Effector memory CD4-positive, alpha-beta T cell (primary cell): ENCODE results near the gene NOP9.
"Not testable (repeated sequence)": the region's sequence is repeated elsewhere in the genome, so short reads cannot be mapped to it uniquely, and the experiment has no call there.

ENCODE experiments used
- DNase-seq, 3 donors: peaks; one replicate each; pipeline ENCODE4 v3.0.0-alpha.2; 2020
- H3K27ac ChIP-seq: 2 replicates; pipeline ENCODE4 v1.7.0; 2013; ENCODE audit warnings: mild to moderate bottlenecking, low read length, moderate library complexity; ENCODE audit not compliant: insufficient read depth, poor library complexity, severe bottlenecking
- H3K27me3 ChIP-seq: replicated peaks from 2 replicates; pipeline ENCODE4 v1.7.0; 2013; ENCODE audit warnings: mild to moderate bottlenecking, low read length; ENCODE audit not compliant: insufficient read depth, control insufficient read depth, poor library complexity, severe bottlenecking
- H3K36me3 ChIP-seq: 2 replicates; pipeline ENCODE4 v1.7.0; 2013; ENCODE audit warnings: mild to moderate bottlenecking, low read length, moderate library complexity; ENCODE audit not compliant: control insufficient read depth, insufficient read depth
- H3K4me1 ChIP-seq: 2 replicates; pipeline ENCODE4 v1.7.0; 2013; ENCODE audit warnings: low read length, mild to moderate bottlenecking; ENCODE audit not compliant: control insufficient read depth, insufficient read depth, poor library complexity, severe bottlenecking
- H3K4me3 ChIP-seq: 2 replicates; pipeline ENCODE4 v1.7.0; 2013; ENCODE audit warnings: low read length, low read depth, mild to moderate bottlenecking; ENCODE audit not compliant: insufficient read depth, poor library complexity, severe bottlenecking
- H3K9me3 ChIP-seq: 2 replicates; pipeline ENCODE4 v1.7.0; 2013; ENCODE audit warnings: mild to moderate bottlenecking, low read length, moderate library complexity; ENCODE audit not compliant: control insufficient read depth

Gene NOP9

GRCh38 chr14:24325963-24326362 is 26.3 kb downstream of the NOP9 start:
- no peak overlapping the region for H3K4me3 ChIP-seq
- H3K27me3 ChIP-seq, result no peaks in the 10 kb centered on the region
- no peaks in the 10 kb centered on the region for H3K36me3 ChIP-seq
- no peak for DNase-seq
- H3K27ac ChIP-seq, result no peak overlapping the region
- peaks cover 15% of the 10 kb centered on the region for H3K4me1 ChIP-seq
- no peaks in the 10 kb centered on the region for H3K9me3 ChIP-seq

GRCh38 chr14:24327303-24327702 is 27.7 kb downstream of the NOP9 start:
- H3K27ac ChIP-seq, result no peak overlapping the region
- no peaks in the 10 kb centered on the region for H3K9me3 ChIP-seq
- H3K4me1 ChIP-seq, result peaks cover 23% of the 10 kb centered on the region
- no peak for DNase-seq
- H3K27me3 ChIP-seq, result no peaks in the 10 kb centered on the region
- H3K4me3 ChIP-seq, result no peak overlapping the region
- no peaks in the 10 kb centered on the region for H3K36me3 ChIP-seq

- H3K36me3 ChIP-seq, H3K9me3 ChIP-seq, DNase-seq, H3K27me3 ChIP-seq, H3K4me3 ChIP-seq, H3K27ac ChIP-seq: not testable (repeated sequence)
- peaks cover 29% of the 10 kb centered on the region for H3K4me1 ChIP-seq
Observed at GRCh38 chr14:24327914-24328313, 28.3 kb downstream of the NOP9 start.

GRCh38 chr14:24329073-24329663 is 29.5 kb downstream of the NOP9 start:
- Histone ChIP-seq H3K27ac (no peak overlapping the region), H3K4me1 (peaks cover 38% of the 10 kb centered on the region), H3K4me3 (no peak overlapping the region), H3K9me3 (no peaks in the 10 kb centered on the region), H3K36me3 (no peaks in the 10 kb centered on the region), H3K27me3 (no peaks in the 10 kb centered on the region)
- DNase-seq, result no peak

GRCh38 chr14:24329736-24330135 is 30.1 kb downstream of the NOP9 start:
- no peaks in the 10 kb centered on the region for H3K9me3 ChIP-seq
- H3K27me3 ChIP-seq, result peaks cover 3% of the 10 kb centered on the region
- H3K4me3 ChIP-seq, result no peak overlapping the region
- no peaks in the 10 kb centered on the region for H3K36me3 ChIP-seq
- peak; percentile 55 to 74 (median 59) for DNase-seq
- no peak overlapping the region for H3K27ac ChIP-seq
- peaks cover 44% of the 10 kb centered on the region for H3K4me1 ChIP-seq

- Histone ChIP-seq H3K36me3 (no peaks in the 10 kb centered on the region), H3K4me3 (no peak overlapping the region), H3K27ac (no peak overlapping the region), H3K9me3 (no peaks in the 10 kb centered on the region), H3K4me1 (peaks cover 48% of the 10 kb centered on the region), H3K27me3 (peaks cover 8% of the 10 kb centered on the region)
- no peak for DNase-seq
Observed at GRCh38 chr14:24330973-24331674, 31.5 kb downstream of the NOP9 start.

GRCh38 chr14:24331731-24332267 is 32.1 kb downstream of the NOP9 start:
- H3K27ac ChIP-seq, result no peak overlapping the region
- peaks cover 48% of the 10 kb centered on the region for H3K4me1 ChIP-seq
- H3K27me3 ChIP-seq, result peaks cover 8% of the 10 kb centered on the region
- H3K4me3 ChIP-seq, result no peak overlapping the region
- no peaks in the 10 kb centered on the region for H3K9me3 ChIP-seq
- DNase-seq, result no peak
- no peaks in the 10 kb centered on the region for H3K36me3 ChIP-seq

- peaks cover 8% of the 10 kb centered on the region for H3K27me3 ChIP-seq
- H3K4me1 ChIP-seq, result peaks cover 44% of the 10 kb centered on the region
- no peaks in the 10 kb centered on the region for H3K9me3 ChIP-seq
- peak; percentile 76 to 80 (median 77) for DNase-seq
- no peak overlapping the region for H3K27ac ChIP-seq
- H3K4me3 ChIP-seq, result peak overlapping the region; percentile 43
- peaks cover 3% of the 10 kb centered on the region for H3K36me3 ChIP-seq
Observed at GRCh38 chr14:24332268-24332993, 32.8 kb downstream of the NOP9 start.

GRCh38 chr14:24334431-24335291 is 35.0 kb downstream of the NOP9 start, which contains the start of gene ADCY4:
ADCY4 (minus strand) TSS chr14:24335071; CDS start chr14:24334652, 419 bp downstream.
- no peak for DNase-seq
- Histone ChIP-seq H3K27ac (no peak within 1 kb of the TSS), H3K4me1 (peaks cover 42% of the 10 kb centered on the region), H3K9me3 (no peaks in the 10 kb centered on the region), H3K36me3 (peaks cover 11% of the 10 kb centered on the region), H3K27me3 (peaks cover 8% of the 10 kb centered on the region), H3K4me3 (peak within 1 kb of the TSS; percentile 10)
